COLO668 (cell line): ENCODE measurements around the gene WHRN.

Experiments used
- DNase-seq: peaks from one replicate; lab custom pipeline; 2025; ENCODE audit not compliant: unreplicated experiment; lab: John Stamatoyannopoulos, UW

Gene WHRN

DNA sequence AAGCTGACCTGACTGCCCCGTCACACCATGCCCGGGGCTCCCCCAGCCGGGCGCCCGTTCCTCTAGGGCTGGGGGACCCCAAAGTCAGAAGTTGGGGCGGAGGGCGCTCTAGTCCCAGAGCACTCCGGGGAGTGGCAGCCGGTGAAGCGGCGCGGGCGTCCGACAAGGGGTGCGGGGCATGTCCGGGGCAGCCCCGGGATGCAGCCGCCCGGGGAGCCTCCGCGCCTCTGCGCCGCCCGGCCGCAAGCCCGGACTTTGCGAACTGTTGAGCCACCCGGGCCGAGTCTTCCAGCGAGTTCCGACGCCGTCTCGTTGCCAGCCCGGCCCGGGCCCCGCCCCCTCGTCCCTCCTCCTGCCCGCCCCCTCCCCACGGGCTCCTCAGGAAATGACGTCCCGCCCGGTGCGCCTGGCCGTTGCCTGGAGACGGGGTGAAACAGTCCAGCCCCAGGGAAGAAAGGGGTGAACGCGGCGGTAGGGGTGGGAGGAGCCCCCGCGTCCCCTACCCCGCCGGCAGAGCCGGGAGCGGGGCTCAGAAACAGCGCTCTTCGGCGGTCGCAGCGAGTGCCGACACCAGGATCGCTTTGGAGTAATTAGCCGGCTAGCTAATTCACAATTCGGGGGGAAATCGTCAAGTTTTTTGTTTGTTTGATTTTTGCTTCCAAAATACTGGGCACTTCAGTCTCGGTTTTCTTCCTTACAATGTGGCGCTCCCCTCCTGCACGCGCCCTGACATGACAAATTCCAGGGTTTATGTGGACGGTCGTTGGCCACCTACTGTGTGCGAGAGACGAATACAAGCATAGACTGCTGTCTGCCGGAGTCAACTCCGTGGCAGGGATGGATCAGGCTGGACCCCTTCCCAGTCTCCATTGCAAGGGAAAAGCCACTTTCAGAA, at the start of gene WHRN:
TSS of gene WHRN (minus strand) at position 287 of the 895 bp plus-strand sequence. CDS start 672 bp downstream, outside the sequence.
- peak; percentile 95 for DNase-seq

DNA sequence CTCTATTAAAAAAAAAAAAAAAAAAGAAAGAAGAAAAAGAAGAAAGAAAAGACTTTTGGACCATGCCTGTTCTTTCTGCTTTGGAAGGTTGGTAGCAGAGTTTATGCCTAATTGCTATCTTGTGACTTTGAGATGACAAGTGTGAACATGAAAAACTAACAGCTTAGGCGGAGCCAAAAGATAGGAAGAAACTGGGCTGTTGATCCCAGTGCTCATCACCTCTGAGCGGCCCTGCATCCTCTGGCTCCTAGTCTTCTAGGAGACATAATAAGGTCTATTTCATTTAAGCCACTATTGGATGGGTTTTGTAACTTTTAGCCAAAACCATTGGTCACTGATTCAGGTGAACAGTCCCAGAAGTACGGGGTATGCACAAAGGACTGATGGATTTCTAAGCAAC, 47.9 kb upstream of the WHRN start:
- DNase-seq: no peak

DNA sequence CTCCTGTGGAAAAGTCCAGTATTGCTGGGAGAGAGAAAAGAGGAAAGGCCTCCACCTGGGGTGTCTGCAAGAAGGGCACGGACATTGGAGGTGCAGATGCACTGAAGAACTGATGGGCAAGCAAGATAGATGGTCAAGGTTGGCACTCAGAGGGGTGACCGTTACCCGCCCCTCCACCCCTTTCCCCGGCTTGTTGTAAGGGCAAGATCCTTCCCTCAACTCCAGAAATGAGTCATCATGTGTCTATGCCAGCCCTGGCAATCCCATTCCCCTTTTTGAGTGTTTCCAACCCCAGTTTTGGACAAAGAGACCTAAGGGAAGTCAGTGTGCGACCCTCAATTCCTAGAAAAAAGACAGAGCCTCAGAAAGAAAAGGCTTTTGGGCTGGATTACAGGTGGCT, 47.4 kb upstream of the WHRN start:
- DNase-seq: no peak

DNA sequence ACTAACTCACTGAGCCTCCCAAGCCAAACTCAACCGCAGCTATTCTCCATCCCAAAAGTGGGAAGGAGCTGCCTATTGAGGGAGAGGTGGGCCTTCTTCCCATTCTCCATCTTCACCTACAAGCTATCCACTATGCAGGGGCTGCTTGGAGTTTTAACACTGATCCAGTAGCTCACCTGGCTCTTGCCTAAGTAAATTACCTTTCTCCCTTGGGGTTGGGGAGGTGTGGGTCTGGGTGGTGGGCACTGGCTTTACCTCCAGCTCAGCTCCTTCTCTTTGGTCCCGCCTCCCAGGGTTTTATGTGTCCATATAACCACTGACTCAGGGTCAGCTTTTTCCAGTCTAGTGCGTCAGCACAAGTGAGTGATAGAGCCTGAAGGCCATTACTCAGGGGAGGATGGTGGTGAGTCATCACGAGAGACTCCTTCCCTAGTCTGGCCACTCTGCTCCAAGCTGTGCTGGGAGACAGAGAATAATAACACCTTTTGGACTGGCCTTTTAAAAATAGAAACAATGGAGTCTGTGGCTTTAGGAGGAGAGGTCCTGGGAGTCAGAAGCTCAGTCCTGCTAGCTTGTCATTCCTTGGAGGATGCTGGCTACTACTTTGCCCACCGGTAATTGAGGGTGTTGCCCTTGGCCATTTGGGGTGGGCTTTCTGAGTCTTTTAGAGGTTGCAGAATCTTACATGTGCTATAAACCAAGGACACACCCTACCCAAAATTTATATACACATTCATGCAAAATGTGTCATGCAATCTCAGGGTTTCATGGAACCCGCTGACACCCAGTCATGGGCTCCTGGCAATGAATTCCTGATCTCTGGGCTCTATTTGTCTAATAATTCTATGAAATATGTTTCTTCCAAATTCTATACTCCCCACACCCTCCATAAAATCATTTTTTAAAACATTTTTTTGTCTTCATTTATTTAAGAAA, 46.7 kb upstream of the WHRN start:
- DNase-seq: peak; percentile 36

DNA sequence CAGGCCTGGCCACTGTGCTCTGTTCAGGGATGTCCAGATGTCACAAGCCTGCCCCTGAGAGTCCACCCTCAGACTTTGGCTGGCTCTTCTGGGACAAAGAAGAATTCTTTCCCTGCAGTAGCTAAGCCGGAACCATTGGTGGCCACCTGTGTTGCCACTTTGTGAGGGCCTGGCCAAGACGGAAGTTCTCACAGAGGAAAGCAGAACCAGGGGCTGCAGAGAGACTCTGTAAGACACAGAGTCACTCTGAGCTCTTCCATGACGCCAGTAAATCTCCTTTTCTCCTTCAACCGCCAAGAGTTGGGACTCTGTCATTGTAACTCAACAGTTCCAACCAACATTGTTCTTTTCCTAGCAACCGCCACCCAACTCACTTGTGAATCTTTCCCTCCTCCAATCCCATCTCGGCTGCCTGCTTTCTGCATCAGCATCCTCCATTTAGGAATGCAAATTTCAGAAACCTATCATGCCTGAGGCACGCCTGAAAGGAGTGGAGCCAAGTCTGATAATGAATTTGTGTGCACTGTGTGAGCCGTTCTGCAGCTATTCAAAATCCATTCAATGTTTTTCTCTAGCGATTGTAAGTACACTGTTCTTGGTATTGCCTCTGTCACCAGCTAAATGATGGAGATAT, 44.5 kb upstream of the WHRN start:
- no peak for DNase-seq

DNA sequence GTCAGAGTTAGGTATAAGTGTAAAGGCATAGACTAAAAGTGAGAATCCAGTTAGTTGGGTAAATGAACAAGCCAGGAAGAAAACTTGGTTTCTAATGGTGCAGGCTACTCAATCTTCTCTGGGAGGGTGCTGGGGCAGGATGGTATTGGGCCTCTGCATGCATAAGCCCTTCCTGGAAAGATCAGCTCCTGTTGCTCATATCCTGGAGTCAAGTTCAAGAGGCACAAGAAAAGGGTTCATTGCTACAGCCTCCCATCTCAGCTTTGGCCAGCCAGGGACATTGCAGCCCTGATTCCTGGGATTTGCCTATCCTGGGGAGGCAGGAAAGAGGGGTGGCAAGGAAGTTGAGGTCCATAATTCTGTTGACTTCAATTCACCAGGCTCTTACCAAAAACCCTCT, 41.6 kb upstream of the WHRN start:
- DNase-seq: no peak

DNA sequence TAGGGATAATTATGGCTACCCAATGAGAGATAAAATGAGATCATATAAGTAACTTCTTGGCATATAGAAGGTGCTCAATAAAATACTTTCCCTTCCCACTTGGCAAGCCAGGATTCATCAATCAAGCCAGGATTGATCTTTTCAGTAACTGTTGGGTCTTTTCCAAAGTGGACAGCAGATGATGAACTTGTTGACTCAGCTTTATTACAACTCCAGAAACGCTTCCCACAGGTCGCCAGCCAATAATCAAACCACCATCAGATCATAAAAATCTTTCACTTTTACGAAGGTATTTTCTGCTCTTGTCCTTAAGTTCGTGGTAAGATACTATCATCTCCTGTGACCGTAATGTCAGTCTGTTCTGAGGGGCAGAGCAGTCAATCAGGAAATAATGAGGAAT, 39.8 kb upstream of the WHRN start:
- no peak for DNase-seq

DNA sequence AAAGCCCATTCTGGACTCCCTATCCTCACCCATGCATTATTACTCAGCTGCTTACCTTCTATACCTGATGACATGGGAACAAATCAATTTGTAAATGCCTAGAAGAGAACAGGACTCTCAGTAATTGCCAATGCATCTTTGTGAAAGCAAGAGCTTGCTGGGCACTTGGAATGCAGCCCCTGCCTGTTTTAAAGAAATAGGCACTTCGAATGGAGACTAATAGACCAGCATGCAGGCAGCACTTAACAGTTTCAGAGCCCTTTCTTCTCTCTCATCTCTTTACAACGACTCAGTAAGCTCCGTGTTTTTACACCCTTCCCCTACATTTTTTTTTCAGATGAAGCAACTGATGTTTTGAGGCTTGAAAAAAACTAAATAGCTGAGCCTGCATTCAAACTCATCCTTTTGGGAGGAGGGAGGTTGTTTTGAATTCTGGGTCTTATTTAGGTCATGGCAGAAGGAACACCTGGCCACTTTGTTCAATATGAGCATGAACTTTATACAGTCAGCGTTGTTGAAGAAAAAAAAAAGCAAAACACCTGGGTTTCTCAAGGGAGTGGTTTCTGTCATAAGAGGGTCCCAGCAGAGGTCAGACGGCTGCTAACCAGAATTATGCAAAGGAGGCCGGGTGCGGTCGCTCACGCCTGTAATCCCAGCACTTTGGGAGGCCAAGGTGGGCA, 34.6 kb upstream of the WHRN start:
- DNase-seq: no peak

DNA sequence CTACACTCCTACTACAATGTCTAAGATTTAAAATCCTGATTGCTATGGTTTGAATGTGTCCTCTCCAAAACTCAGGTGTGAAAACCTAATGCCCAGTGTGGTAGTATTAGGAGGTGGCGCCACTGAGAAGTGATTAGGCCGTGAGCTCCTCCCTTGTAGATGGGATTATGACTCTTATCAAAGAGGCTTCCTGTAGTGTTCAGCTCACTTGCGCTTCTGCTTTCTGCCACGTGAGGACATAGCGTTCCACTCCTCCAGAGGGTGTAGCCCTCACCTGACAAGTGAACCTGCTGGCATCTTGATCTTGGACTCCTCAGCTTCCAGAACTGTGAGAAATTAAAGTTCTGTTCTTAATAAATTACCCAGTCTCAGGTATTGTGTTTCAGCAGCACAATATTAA, 33.0 kb upstream of the WHRN start:
- no peak for DNase-seq

DNA sequence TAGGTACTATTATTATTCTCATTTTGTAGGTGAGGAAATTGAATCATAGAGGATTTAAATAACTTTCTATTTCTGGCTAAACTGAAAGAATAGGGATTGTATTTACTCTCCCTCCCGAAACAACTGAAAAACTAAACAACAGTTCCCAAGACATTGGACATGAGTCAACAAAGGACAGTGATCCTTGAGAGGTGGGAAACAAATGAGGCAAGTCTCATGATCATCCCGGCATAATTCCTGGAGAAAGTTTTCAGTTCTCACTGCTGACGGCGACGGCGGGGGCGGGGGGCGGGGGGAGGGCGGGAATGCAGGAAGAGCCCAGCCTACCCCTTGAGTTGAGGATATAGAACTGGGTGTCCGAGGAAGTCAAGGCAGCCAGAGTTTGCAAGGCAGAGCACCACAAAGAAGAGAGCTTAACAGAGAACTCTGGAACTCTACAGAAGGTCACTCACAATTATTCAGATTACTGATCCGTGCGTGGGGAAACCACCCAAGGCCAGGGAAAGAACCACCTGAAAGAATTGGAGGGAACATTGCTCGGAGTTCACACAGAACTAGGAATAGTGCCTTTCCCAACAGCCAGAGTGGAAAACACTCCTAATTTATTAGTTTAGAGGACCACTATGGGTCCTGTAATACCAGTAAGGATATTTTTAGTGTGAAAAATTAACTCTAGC, 27.4 kb upstream of the WHRN start:
- no peak for DNase-seq

DNA sequence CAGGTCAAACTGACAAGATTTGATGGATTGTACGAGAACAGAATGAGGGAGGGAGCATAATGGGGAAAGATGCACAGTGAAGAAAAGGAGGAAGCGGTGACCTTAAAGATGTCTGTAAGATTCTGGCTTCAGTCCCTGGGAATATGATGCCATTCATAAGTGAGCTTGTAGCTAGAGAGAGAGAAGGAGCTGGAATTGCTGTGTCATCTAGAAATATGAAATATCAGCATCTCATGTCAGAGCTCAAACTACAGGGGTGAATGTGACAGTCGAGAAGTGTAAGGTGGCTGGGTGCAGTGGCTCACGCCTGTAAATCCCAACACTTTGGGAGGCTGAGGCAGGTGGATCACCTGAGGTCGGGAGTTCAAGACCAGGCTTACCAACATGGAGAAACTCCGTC, 24.0 kb upstream of the WHRN start:
- no peak for DNase-seq

DNA sequence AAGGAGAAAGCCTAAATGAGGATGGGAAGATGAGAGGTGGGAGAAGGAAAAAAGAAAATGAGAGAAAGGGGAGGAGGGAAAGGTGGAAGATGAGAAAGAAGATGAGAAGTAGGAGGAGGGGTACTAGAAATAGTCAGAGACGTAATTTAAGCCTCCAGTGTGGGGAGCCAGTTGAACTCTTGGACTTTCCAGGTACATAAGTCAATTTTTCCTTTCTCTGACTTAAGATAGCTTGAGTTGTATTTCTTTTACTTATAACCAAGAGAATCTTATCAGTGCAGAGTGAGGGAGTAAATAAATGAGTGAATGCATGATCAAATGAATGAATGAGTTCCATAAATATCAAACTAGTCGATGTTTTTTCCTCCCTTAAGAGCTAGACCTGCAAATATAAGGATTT, 21.5 kb upstream of the WHRN start:
- no peak for DNase-seq

DNA sequence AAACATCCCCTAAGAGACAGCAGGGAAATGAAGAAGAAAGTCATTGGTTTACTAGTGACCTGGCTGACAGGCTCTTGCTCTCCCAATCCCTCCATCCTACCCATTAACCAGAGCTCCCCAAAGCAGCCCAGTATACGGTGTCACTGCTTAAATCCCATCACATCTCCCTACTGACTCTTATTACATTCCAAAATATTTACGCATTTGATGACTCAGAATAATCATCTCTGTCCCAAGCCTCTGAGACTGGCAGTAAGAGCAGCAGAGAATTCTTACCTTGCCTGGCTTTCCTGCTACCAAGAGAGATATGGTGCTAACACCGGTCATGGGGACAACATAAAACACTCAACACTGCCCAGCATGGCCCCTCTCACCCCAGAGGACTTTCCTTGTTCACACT, 20.2 kb upstream of the WHRN start:
- DNase-seq: no peak

DNA sequence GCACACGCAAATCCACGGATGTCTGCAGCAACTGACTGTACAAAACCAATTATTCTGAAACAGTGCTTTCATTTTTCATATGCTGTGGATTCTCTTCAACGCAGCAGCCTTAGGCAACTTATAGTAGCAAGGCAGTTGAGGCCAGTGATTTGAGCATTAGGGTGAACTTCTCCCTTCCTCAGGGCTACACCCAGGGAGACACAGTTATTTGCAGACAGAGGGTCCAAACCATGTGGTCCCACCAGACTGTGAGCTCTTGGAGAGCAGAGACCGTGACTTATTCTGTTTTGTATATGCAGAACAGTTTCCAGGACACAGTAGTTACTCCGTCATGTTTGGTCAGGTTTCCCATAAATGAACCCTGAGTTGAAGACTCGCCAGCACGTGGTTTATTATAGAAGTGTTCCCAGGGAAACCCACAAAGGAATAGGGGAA, 19.0 kb upstream of the WHRN start:
- no peak for DNase-seq

DNA sequence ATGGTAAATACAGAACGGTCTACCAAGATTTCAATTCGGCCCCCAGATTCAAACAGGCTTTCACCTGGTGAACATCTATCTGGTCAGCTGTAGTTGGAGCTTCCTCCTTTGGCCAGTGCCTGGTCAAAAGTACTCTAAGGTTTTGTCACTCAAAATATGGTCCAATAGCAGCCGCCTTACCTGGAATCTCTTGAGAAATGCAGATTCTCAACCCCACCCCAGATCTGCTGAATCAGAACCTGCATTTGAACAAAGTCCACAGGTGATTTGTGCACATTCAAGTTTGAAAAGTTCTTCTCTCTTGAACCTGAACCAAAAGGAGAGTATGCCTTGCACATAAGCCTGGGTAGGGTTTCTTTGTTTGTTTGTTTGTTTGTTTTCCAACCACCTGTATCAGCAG, 17.6 kb upstream of the WHRN start:
- no peak for DNase-seq

DNA sequence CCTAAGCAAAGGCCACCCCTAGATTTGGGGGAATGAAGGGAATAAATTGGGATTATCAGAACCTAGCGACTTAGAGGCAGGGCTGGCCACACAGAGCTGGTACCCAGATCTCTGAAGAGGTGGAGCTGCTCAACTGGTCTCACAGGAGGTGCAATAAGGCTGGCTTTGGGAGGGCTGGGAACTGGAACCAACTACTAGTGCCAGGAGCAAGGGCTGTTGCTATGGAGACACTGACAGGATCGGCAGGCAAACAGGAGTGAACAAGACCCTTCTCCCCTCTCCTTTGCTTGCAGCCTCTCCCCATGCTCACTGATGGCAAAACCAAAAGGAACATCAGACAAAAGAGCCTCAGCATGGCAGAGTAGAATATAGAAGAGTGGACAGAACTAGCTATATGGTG, 17.0 kb upstream of the WHRN start:
- DNase-seq: no peak

DNA sequence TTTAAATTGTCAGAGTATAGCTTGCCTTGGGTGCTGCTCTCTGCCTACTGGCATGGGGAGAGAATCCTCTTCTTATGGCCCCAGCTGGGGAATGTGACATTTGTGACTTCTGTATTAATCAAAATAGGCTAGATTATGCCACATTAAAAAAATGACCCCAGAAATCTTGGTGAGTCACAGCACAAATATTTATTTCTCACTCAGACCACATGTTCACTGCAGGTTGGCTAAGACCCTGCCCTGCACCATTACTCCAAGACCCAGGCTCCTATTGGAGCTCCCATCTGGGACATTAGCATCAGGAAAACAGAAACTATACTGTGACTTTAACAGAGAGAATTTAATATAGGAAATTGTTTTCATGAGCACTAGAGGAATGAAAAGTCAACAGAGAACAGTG, 16.6 kb upstream of the WHRN start:
- no peak for DNase-seq

DNA sequence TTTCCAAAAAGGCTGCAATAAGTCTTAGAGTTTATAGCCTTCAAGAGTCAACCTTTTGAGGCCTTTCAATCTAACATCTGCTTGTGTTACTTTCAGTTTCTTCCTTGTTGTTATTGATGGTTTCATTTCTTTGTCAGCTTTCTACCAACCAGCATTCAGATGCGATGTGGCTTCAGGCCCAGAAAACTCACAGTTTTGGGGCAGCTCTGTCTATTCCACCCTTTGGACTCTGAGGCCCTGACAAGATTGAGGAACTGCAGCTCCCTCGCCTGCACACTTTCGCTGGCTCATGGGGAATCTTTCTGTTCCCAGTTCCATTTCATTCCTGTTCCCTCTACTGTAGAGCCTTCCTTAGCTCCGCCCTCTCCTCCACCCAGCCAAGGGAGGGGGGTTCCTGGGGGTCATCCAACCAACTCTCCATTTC, 13.3 kb upstream of the WHRN start:
- DNase-seq: no peak

DNA sequence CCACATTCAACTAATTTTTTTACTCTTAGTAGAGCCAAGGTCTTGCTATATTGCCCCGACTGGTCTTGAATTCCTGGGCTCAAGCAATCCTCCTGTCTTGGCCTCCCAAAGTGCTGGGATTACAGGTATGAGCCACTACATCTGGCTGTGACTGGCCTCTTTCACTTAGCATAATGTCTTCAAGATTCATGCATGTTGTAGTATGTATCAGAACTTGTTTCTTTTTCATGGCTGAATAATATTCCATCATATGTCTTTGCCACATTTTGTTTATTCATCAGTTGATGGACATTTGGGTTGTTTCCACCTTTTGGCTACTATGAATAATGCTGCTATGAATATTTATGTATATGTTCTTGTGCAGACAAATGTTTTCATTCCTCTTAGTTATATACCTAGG, 12.8 kb upstream of the WHRN start:
- no peak for DNase-seq

DNA sequence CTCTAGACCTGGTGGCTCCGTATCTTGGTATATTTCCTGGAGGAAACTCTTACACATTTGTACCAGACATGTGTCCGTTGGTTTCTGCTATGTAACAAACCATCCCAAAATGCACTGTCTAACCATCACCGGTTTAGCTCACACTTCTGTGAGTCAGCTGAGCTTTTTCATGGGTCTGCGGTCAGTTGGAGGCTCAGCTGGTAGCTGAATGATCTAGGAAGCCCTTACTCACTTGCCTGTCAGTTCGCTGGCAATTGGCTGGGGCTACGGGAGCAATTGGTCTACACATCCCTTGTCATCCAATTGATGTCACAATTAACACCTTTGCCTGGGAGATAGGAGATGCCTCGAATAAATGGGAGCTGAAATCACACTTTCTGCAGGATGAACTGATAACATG, 11.6 kb upstream of the WHRN start:
- DNase-seq: no peak
